IPS-18c (cell line): ENCODE data around the gene FARS2.

Experiments used
- H3K4me3 ChIP-seq: 2 replicates; pipeline ENCODE4 v1.7.0; 2013; ENCODE audit warnings: low read depth, mild to moderate bottlenecking, low read length, moderate library complexity; ENCODE audit not compliant: insufficient read depth
- H3K9me3 ChIP-seq: one replicate; pipeline ENCODE4 v1.6.1; 2013; ENCODE audit warnings: mild to moderate bottlenecking, low read length, moderate library complexity; ENCODE audit not compliant: control insufficient read depth, insufficient read depth

FARS2 gene

GRCh38 chr6:5423251-5423650, 161.9 kb downstream of the FARS2 start:
- Histone ChIP-seq H3K4me3 (no peak overlapping the region), H3K9me3 (no peaks in the 10 kb centered on the region)

- Histone ChIP-seq H3K9me3 (no peaks in the 10 kb centered on the region), H3K4me3 (no peak overlapping the region)
Measured at GRCh38 chr6:5424726-5425125, 163.4 kb downstream of the FARS2 start.

- Histone ChIP-seq H3K9me3 (no peaks in the 10 kb centered on the region), H3K4me3 (no peak overlapping the region)
Measured at GRCh38 chr6:5425267-5425666, 164.0 kb downstream of the FARS2 start.

GRCh38 chr6:5425797-5426196, 164.5 kb downstream of the FARS2 start:
- no peak overlapping the region for H3K4me3 ChIP-seq

GRCh38 chr6:5427586-5427985, 166.3 kb downstream of the FARS2 start:
- Histone ChIP-seq H3K4me3 (no peak overlapping the region), H3K9me3 (no peaks in the 10 kb centered on the region)

More at GRCh38 chr6:5425797-5426196, 164.5 kb downstream of the FARS2 start:
- H3K9me3 ChIP-seq: no peaks in the 10 kb centered on the region

- H3K4me3 ChIP-seq: no peak overlapping the region
Measured at GRCh38 chr6:5433324-5433723, 172.0 kb downstream of the FARS2 start.

GRCh38 chr6:5435449-5435848, 174.1 kb downstream of the FARS2 start:
- H3K4me3 ChIP-seq: no peak overlapping the region
- H3K9me3 ChIP-seq: no peaks in the 10 kb centered on the region

More at GRCh38 chr6:5433324-5433723, 172.0 kb downstream of the FARS2 start:
- no peaks in the 10 kb centered on the region for H3K9me3 ChIP-seq

GRCh38 chr6:5438922-5439584, 177.7 kb downstream of the FARS2 start:
- no peaks in the 10 kb centered on the region for H3K9me3 ChIP-seq
- H3K4me3 ChIP-seq: no peak overlapping the region

GRCh38 chr6:5439749-5440148, 178.4 kb downstream of the FARS2 start:
- no peak overlapping the region for H3K4me3 ChIP-seq
- H3K9me3 ChIP-seq: no peaks in the 10 kb centered on the region

- Histone ChIP-seq H3K4me3 (no peak overlapping the region), H3K9me3 (no peaks in the 10 kb centered on the region)
Measured at GRCh38 chr6:5442319-5442718, 181.0 kb downstream of the FARS2 start.

- H3K9me3 ChIP-seq: no peaks in the 10 kb centered on the region
- H3K4me3 ChIP-seq: no peak overlapping the region
Measured at GRCh38 chr6:5442916-5443315, 181.6 kb downstream of the FARS2 start.

GRCh38 chr6:5443491-5443890, 182.2 kb downstream of the FARS2 start:
- no peaks in the 10 kb centered on the region for H3K9me3 ChIP-seq

GRCh38 chr6:5446362-5447075, 185.2 kb downstream of the FARS2 start:
- H3K4me3 ChIP-seq: no peak overlapping the region
- H3K9me3 ChIP-seq: no peaks in the 10 kb centered on the region

More at GRCh38 chr6:5443491-5443890, 182.2 kb downstream of the FARS2 start:
- no peak overlapping the region for H3K4me3 ChIP-seq

GRCh38 chr6:5447921-5448320, 186.6 kb downstream of the FARS2 start:
- Histone ChIP-seq H3K4me3 (no peak overlapping the region), H3K9me3 (no peaks in the 10 kb centered on the region)

GRCh38 chr6:5450073-5450472, 188.8 kb downstream of the FARS2 start:
- Histone ChIP-seq H3K4me3 (no peak overlapping the region), H3K9me3 (no peaks in the 10 kb centered on the region)

- Histone ChIP-seq H3K9me3 (no peaks in the 10 kb centered on the region), H3K4me3 (no peak overlapping the region)
Measured at GRCh38 chr6:5453546-5453945, 192.2 kb downstream of the FARS2 start.

- Histone ChIP-seq H3K9me3 (no peaks in the 10 kb centered on the region), H3K4me3 (no peak overlapping the region)
Measured at GRCh38 chr6:5455142-5455541, 193.8 kb downstream of the FARS2 start.

- Histone ChIP-seq H3K9me3 (no peaks in the 10 kb centered on the region), H3K4me3 (no peak overlapping the region)
Measured at GRCh38 chr6:5457041-5457440, 195.7 kb downstream of the FARS2 start.
